ENCODE measurements around the gene TBCK.

TBCK gene

DNA sequence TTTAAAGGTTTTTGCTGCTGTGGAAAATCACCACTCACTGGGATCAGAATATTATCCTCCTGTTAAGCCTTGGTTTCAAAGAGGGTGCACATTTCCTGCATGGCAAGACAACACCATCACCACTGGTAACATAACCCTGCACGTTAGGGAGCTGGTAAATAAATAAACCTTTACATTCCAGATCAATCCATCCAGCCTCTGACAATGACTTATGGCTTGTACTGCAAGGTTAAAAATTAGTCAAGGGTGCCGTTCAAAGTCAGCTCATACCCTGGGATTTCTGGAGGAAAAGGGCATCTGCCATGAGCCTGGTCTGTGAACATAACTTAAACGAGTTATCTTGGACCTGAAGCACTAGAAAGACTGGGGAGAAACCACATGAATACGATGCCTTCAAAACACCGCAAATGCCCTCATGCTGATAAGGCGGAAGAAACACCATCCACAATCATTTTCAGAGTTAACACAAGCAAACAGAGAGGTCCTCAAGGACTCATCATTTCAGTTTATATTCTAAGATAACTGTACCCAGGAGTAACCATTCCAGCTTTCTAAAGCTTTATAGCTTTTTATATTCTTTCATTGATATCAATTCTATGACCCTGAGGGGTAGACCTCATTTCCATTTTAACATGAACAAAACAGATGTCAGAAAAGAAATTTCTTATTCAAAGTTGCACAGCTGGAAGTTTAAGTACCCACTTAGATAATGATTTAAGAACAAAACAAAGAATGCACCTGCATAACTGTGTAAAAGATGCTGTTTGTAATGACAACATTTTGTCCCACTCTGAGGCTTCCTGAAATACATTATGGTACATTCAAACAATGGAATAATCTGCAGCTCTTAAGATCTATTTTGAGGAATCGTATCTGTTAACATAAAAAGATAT, 317.6 kb downstream of the TBCK start:
- Histone ChIP-seq H3K36me3 (ENCODE audit: control insufficient read depth, low read depth, low read length) (no peaks in the 10 kb centered on the region), H3K4me3 (ENCODE audit: low read length) (no peak overlapping the region), H3K4me1 (ENCODE audit: control insufficient read depth, low read depth, low read length) (peaks cover 16% of the 10 kb centered on the region), H3K27me3 (ENCODE audit: control insufficient read depth, insufficient read depth, low read length) (no peaks in the 10 kb centered on the region), H3K9me3 (ENCODE audit: control insufficient read depth, low read depth, low read length) (no peaks in the 10 kb centered on the region), H3K27ac (ENCODE audit: low read length) (no peak overlapping the region), H3K9ac (ENCODE audit: low read length) (no peak overlapping the region)

GRCh38 chr4:105996845-105997244, 319.2 kb downstream of the TBCK start:
- Histone ChIP-seq H3K36me3 (ENCODE audit: control insufficient read depth, low read depth, low read length) (no peaks in the 10 kb centered on the region), H3K27ac (ENCODE audit: low read length) (no peak overlapping the region), H3K27me3 (ENCODE audit: control insufficient read depth, insufficient read depth, low read length) (no peaks in the 10 kb centered on the region), H3K4me1 (ENCODE audit: control insufficient read depth, low read depth, low read length) (peaks cover 16% of the 10 kb centered on the region), H3K9me3 (ENCODE audit: control insufficient read depth, low read depth, low read length) (no peaks in the 10 kb centered on the region), H3K9ac (ENCODE audit: low read length) (no peak overlapping the region), H3K4me3 (ENCODE audit: low read length) (no peak overlapping the region)

GRCh38 chr4:105994841-105995501, 321.0 kb downstream of the TBCK start:
- Histone ChIP-seq H3K9me3 (ENCODE audit: control insufficient read depth, low read depth, low read length) (no peaks in the 10 kb centered on the region), H3K4me3 (ENCODE audit: low read length) (no peak overlapping the region), H3K27me3 (ENCODE audit: control insufficient read depth, insufficient read depth, low read length) (no peaks in the 10 kb centered on the region), H3K27ac (ENCODE audit: low read length) (no peak overlapping the region), H3K9ac (ENCODE audit: low read length) (no peak overlapping the region), H3K36me3 (ENCODE audit: control insufficient read depth, low read depth, low read length) (no peaks in the 10 kb centered on the region), H3K4me1 (ENCODE audit: control insufficient read depth, low read depth, low read length) (peaks cover 16% of the 10 kb centered on the region)

GRCh38 chr4:105994061-105994460, 321.9 kb downstream of the TBCK start:
- Histone ChIP-seq H3K4me1 (ENCODE audit: control insufficient read depth, low read depth, low read length) (peaks cover 10% of the 10 kb centered on the region), H3K27ac (ENCODE audit: low read length) (no peak overlapping the region), H3K9me3 (ENCODE audit: control insufficient read depth, low read depth, low read length) (no peaks in the 10 kb centered on the region), H3K27me3 (ENCODE audit: control insufficient read depth, insufficient read depth, low read length) (no peaks in the 10 kb centered on the region), H3K9ac (ENCODE audit: low read length) (no peak overlapping the region), H3K4me3 (ENCODE audit: low read length) (no peak overlapping the region), H3K36me3 (ENCODE audit: control insufficient read depth, low read depth, low read length) (no peaks in the 10 kb centered on the region)

DNA sequence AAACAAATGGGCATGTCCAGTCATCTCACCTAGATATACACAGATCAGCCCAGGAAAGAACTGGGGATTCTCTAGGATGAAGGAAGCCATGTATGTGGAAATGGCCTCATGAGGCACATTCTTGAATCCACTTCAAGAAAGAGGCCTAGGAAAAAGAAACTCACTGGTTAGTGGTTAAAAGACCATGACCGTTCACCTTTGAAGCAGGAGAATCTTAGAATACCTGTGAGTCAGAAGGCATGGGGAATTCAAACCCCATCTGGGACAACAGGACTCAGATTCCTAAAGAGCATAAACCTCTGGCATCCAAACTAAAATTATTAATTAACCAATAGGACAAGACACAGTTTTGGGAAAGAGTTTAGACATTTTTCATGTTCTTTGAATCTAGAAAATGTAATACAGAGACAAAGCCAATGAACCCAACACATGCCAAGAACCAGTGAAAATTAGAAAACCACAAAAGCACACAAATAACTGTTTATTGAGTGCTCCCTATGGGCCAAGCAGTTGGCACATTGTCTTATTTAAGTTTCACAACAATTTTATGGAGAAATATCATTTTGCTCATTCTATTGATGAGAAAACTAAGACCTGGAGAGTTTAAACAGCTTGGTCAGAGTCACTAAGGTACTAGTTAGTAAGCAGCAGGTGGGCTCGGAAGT, 323.2 kb downstream of the TBCK start:
- Histone ChIP-seq H3K36me3 (ENCODE audit: control insufficient read depth, low read depth, low read length) (no peaks in the 10 kb centered on the region), H3K27ac (ENCODE audit: low read length) (no peak overlapping the region), H3K9ac (ENCODE audit: low read length) (no peak overlapping the region), H3K4me3 (ENCODE audit: low read length) (no peak overlapping the region), H3K4me1 (ENCODE audit: control insufficient read depth, low read depth, low read length) (no peaks in the 10 kb centered on the region), H3K27me3 (ENCODE audit: control insufficient read depth, insufficient read depth, low read length) (no peaks in the 10 kb centered on the region), H3K9me3 (ENCODE audit: control insufficient read depth, low read depth, low read length) (no peaks in the 10 kb centered on the region)

DNA sequence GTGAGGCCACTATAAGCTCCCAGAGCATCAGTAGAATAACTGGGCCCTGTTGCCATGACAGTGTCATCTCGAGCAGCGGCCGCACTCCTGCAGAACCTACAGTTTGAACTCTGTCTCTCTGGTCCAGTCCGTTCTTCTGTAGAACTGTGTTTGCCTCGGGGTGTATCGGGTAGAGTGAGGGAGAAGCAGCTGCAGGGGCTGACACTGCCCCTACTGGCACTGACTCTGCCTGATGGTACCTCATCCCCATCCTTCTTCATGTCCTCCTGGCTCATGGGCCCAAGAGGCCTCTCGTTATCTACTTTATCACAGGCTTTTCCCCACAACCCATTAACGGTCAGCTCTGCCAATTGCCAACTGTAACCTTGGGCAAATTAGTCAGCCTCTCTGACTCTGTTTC, 324.3 kb downstream of the TBCK start:
- Histone ChIP-seq H3K27ac (ENCODE audit: low read length) (no peak overlapping the region), H3K36me3 (ENCODE audit: control insufficient read depth, low read depth, low read length) (no peaks in the 10 kb centered on the region), H3K4me3 (ENCODE audit: low read length) (no peak overlapping the region), H3K9me3 (ENCODE audit: control insufficient read depth, low read depth, low read length) (no peaks in the 10 kb centered on the region), H3K27me3 (ENCODE audit: control insufficient read depth, insufficient read depth, low read length) (no peaks in the 10 kb centered on the region), H3K9ac (ENCODE audit: low read length) (no peak overlapping the region), H3K4me1 (ENCODE audit: control insufficient read depth, low read depth, low read length) (no peaks in the 10 kb centered on the region)
